Endothelial cell of umbilical vein (primary cell): ENCODE measurements around the gene ACBD6. TPM values are rescaled to one million over a fixed set of nuclear protein-coding genes. Genes with fewer than 3 reads are reported as not detected.

Experiments used
- BruUV-seq: library from RNA; stranded (reverse); fragments of 400-500 nt; replicated peaks from 2 replicates; lab custom pipeline; 2021; lab: Mats Ljungman, UMichigan
- CTCF ChIA-PET: fragments of 300-600, 350-600 bp; sonication (Branson Sonifier 250); formaldehyde crosslinking; loops from one replicate; lab custom pipeline; 2021; ENCODE audit warnings: antibody characterized with exemption, inconsistent platforms; lab: Charles Lee
- POLR2A ChIA-PET: fragments of 300-600, 350-600 bp; sonication (Branson Sonifier 250); formaldehyde crosslinking; loops from one replicate; lab custom pipeline; 2021; ENCODE audit warnings: antibody characterized with exemption, inconsistent platforms; lab: Charles Lee
- DNase-seq: peaks from one replicate; pipeline ENCODE4 v3.0.0-alpha.2; 2011; ENCODE audit warnings: low read depth, low spot score
- FAIRE-seq: peaks from 2 replicates; lab custom pipeline; 2011; peaks lifted over from hg19 to GRCh38; lab: Jason Lieb, UNC
- H2AFZ ChIP-seq: 2 replicates; pipeline ENCODE4 v1.6.0; 2012; ENCODE audit warnings: low read depth, low read length, control low read depth, inconsistent platforms
- H3K27ac ChIP-seq: 2 replicates; pipeline ENCODE4 v1.5.1; 2011; ENCODE audit warnings: low read depth, mild to moderate bottlenecking, control low read depth, low read length, moderate library complexity; ENCODE audit not compliant: insufficient read depth
- H3K27me3 ChIP-seq, 2 experiments: 2 replicates each; pipeline versions ENCODE4 v1.6.0 to v1.6.1; 2011; ENCODE audit warnings: low read length in 2 of 2, mixed read lengths in 1 of 2; ENCODE audit not compliant: control insufficient read depth in 2 of 2, insufficient read depth in 2 of 2
- H3K36me3 ChIP-seq, 2 experiments: 2 replicates in 1 of 2; 3 replicates in 1 of 2; pipeline ENCODE4 v1.5.1; 2011; ENCODE audit warnings: low read length in 2 of 2, mild to moderate bottlenecking in 1 of 2, moderate library complexity in 1 of 2; ENCODE audit not compliant: control insufficient read depth in 2 of 2, insufficient read depth in 2 of 2; ENCODE audit errors: extremely low read depth in 1 of 2
- H3K4me1 ChIP-seq: 3 replicates; pipeline ENCODE4 v1.5.1; 2011; ENCODE audit warnings: mild to moderate bottlenecking, low read length; ENCODE audit not compliant: control insufficient read depth, insufficient read depth; ENCODE audit errors: extremely low read depth
- H3K4me2 ChIP-seq: 2 replicates; pipeline ENCODE4 v1.6.1; 2011; ENCODE audit warnings: low read length, control low read depth, mixed read lengths; ENCODE audit not compliant: insufficient read depth
- H3K4me3 ChIP-seq, 3 experiments: fragments of 200-600 bp in 1 of 3; sonication (generic), shearing (Covaris generic) in 1 of 3; replicated peaks in 1 of 3; 2 replicates each; pipeline ENCODE4 v1.5.1; 2011 to 2016; ENCODE audit warnings: control low read depth in 3 of 3, low read length in 3 of 3, mild to moderate bottlenecking in 2 of 3, inconsistent platforms in 1 of 3, low read depth in 1 of 3, moderate library complexity in 1 of 3; ENCODE audit not compliant: insufficient read depth in 1 of 3
- H3K79me2 ChIP-seq: 2 replicates; pipeline ENCODE4 v1.6.0; 2012; ENCODE audit warnings: low read length, inconsistent platforms; ENCODE audit not compliant: control insufficient read depth, insufficient read depth
- H3K9ac ChIP-seq: replicated peaks from 2 replicates; pipeline ENCODE3; 2011; ENCODE audit warnings: low read length, control low read depth; ENCODE audit not compliant: insufficient read depth; ENCODE audit errors: extremely low read depth
- H3K9me1 ChIP-seq: replicated peaks from 3 replicates; pipeline ENCODE4 v1.6.0; 2011; ENCODE audit warnings: mild to moderate bottlenecking, low read length; ENCODE audit not compliant: control insufficient read depth, insufficient read depth; ENCODE audit errors: extremely low read depth
- H3K9me3 ChIP-seq: replicated peaks from 2 replicates; pipeline ENCODE4 v1.5.1; 2012; ENCODE audit warnings: low read length, inconsistent platforms; ENCODE audit not compliant: control insufficient read depth, insufficient read depth
- H4K20me1 ChIP-seq: replicated peaks from 2 replicates; pipeline ENCODE3; 2011; ENCODE audit warnings: mild to moderate bottlenecking, low read length; ENCODE audit not compliant: control insufficient read depth, insufficient read depth; ENCODE audit errors: extremely low read depth
- EZH2 ChIP-seq: IDR thresholded peaks from 2 replicates; pipeline ENCODE4 v1.6.1; 2012; ENCODE audit warnings: borderline replicate concordance, low read depth, mild to moderate bottlenecking, moderate library complexity, low read length, inconsistent platforms; ENCODE audit not compliant: severe bottlenecking
- FOS ChIP-seq: IDR thresholded peaks from 2 replicates; pipeline ENCODE4 v1.6.1; 2011; ENCODE audit warnings: mild to moderate bottlenecking, low read length, moderate library complexity, borderline replicate concordance; ENCODE audit not compliant: insufficient read depth
- GATA2 ChIP-seq: IDR thresholded peaks from 2 replicates; pipeline ENCODE4 v1.7.0; 2011; ENCODE audit warnings: low read depth, mild to moderate bottlenecking, moderate library complexity, mixed read lengths, low read length; ENCODE audit not compliant: insufficient read length, insufficient read depth
- JUN ChIP-seq: IDR thresholded peaks from 2 replicates; pipeline ENCODE4 v1.6.1; 2011; ENCODE audit warnings: borderline replicate concordance, low read depth; ENCODE audit not compliant: insufficient read length, insufficient read depth
- MYC ChIP-seq: IDR thresholded peaks from one replicate; pipeline ENCODE4 v1.6.1; 2011; ENCODE audit warnings: mild to moderate bottlenecking, low read depth, low read length
- POLR2A ChIP-seq: IDR thresholded peaks from 2 replicates; pipeline ENCODE4 v1.6.1; 2012; ENCODE audit warnings: low read depth, mild to moderate bottlenecking, control low read depth, low read length
- POLR2AphosphoS5 ChIP-seq: IDR thresholded peaks from 2 replicates; pipeline ENCODE4 v1.6.1; 2012; ENCODE audit warnings: low read depth, mild to moderate bottlenecking, control low read depth, low read length, moderate library complexity; ENCODE audit not compliant: insufficient read depth
- dilution Hi-C: fragments of 300-500 bp; cut with MboI; formaldehyde crosslinking; loops from one replicate; pipeline ENCODE4 v1.15.0; 2019; ENCODE audit warnings: low sequenced_read_pairs; ENCODE audit not compliant: extremely low pct_ligation_motif_present
- intact Hi-C: fragments of 100-400 bp; cut with micrococcal nuclease; formaldehyde crosslinking; loops from one replicate; pipeline ENCODE4 v1.10.0; 2022
- polyA plus RNA-seq, 4 experiments: library from polyadenylated mRNA; depleted of rRNA in 3 of 4; stranded (reverse) in 3 of 4; unstranded in 1 of 4; fragments of >200 nt; gene quantifications; 2 replicates each; pipeline versions ENCODE4 v1.2.1 to v1.2.3, GENCODE V29; 2011 to 2012; ENCODE audit warnings: missing spikeins in 1 of 4
- total RNA-seq: library from RNA; stranded (reverse); gene quantifications from 2 replicates; pipeline ENCODE4 v1.2.3, GENCODE V29; 2021
- TF ChIP-seq, protein P1 (sequence below): IDR thresholded peaks from 2 replicates; pipeline ENCODE4 v1.6.1; 2011; ENCODE audit not compliant: insufficient read depth, insufficient read length
- TF ChIP-seq, protein P2 (sequence below), 2 donors: IDR thresholded peaks; 1 replicate in 1 of 2; 2 replicates in 1 of 2; pipeline ENCODE4 v1.5.1; 2011; ENCODE audit warnings: low read length in 2 of 2, mild to moderate bottlenecking in 2 of 2, moderate library complexity in 2 of 2, control low read depth in 1 of 2, inconsistent platforms in 1 of 2, low read depth in 1 of 2; ENCODE audit not compliant: insufficient read depth in 1 of 2; ENCODE audit errors: extremely low read depth in 1 of 2

ACBD6 gene
- total and polyA plus RNA-seq, 2 donors (not counting 3 experiments of a cell fraction or from before 2014, with no cell fraction given): 55.6 to 56.4 TPM

DNA sequence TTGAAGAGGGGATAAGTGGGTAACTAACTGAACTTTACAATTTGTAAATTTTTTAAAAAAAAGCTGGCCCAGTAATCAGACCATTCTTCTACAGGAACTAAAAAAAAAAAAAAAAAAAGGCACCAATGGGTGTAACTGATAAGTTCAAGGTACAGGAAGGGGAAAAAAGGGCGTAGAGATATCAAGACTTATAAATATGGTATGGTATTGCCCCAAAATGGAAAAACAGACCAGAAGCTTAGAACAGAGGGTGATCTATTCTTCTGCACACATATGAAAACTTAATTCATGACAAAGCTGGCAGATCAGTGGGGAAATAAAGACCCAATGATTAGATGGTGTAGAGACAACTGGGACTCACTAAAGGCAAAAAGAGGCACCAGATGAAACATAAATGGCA lies 213.4 kb downstream of the ACBD6 start:
- H4K20me1 ChIP-seq: no peaks in the 10 kb centered on the region
- DNase-seq (no peak), FAIRE-seq (no peak)
- H3K27me3 ChIP-seq: no peaks in the 10 kb centered on the region
- H3K4me2 ChIP-seq: no peak overlapping the region
- H3K9me1 ChIP-seq: no peaks in the 10 kb centered on the region
- H3K4me1 ChIP-seq: no peaks in the 10 kb centered on the region
- CTCF ChIA-PET: interaction anchor here (0.7 to 1.1 kb wide), 2 partner anchors 10 to 54 kb away, joined by 3 to 5 read pairs; no protein-coding TSS in a partner anchor
- intact Hi-C loops (no loop called here), dilution Hi-C loops (no loop called here)
- TF ChIP-seq, protein P1, sequence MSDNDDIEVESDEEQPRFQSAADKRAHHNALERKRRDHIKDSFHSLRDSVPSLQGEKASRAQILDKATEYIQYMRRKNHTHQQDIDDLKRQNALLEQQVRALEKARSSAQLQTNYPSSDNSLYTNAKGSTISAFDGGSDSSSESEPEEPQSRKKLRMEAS: no peak
- TF ChIP-seq FOS (no peak), MYC (no peak)
- no peak overlapping the region for H2AFZ ChIP-seq
- no TSS peak for BruUV-seq
- POLR2A ChIA-PET: no interaction called here
- no peaks in the 10 kb centered on the region for H3K9me3 ChIP-seq
- no peak overlapping the region for H3K27ac ChIP-seq
- H3K9ac ChIP-seq: no peak overlapping the region
- H3K36me3 ChIP-seq: no peaks in the 10 kb centered on the region
- no peaks in the 10 kb centered on the region for H3K79me2 ChIP-seq
- H3K4me3 ChIP-seq: no peak overlapping the region

DNA sequence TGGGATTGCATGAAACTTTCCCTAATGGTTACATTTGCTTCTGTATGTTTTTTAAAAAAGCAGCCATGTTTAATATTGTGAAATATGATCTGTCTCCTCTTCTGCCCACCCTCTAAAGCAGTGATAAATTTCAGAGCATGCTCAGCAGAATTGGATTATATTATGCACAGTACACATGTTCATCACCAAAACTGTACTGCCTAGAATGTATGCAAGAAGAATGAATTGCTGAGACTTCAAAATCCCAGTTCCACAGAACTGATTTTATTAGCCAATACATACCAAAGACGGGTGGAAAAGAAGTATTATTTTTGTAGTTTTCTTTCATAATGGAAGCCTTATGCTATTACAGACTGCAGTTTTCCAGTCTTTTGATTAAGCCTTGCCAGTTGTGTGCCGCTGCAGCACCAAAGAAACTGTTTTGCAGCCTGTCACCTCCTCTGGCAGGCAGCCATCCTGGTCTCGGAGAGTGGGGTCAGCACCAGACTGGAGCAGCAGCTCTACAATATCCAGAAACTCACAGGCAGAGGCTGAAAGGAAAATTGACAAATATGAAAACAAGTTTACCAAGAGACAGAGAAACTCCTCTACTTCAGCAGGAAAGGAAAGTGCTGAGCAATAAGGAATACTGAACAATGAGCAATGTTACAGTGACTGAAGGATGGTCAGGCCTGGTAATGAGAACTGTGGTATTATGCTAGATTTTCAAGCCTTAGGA lies 214.2 kb downstream of the ACBD6 start:
- H3K79me2 ChIP-seq: no peaks in the 10 kb centered on the region
- dilution Hi-C loops: no loop called here
- H3K27ac ChIP-seq: no peak overlapping the region
- no peaks in the 10 kb centered on the region for H3K27me3 ChIP-seq
- no peaks in the 10 kb centered on the region for H3K4me1 ChIP-seq
- no peaks in the 10 kb centered on the region for H4K20me1 ChIP-seq
- H2AFZ ChIP-seq: no peak overlapping the region
- H3K9ac ChIP-seq: no peak overlapping the region
- TF ChIP-seq FOS: no peak
- TF ChIP-seq JUN: no peak
- TF ChIP-seq POLR2AphosphoS5: no peak
- TF ChIP-seq POLR2A: no peak
- TF ChIP-seq GATA2: no peak
- TF ChIP-seq MYC: no peak
- no peak for TF ChIP-seq EZH2
- TF ChIP-seq, protein P1: no peak
- TF ChIP-seq, protein P2, sequence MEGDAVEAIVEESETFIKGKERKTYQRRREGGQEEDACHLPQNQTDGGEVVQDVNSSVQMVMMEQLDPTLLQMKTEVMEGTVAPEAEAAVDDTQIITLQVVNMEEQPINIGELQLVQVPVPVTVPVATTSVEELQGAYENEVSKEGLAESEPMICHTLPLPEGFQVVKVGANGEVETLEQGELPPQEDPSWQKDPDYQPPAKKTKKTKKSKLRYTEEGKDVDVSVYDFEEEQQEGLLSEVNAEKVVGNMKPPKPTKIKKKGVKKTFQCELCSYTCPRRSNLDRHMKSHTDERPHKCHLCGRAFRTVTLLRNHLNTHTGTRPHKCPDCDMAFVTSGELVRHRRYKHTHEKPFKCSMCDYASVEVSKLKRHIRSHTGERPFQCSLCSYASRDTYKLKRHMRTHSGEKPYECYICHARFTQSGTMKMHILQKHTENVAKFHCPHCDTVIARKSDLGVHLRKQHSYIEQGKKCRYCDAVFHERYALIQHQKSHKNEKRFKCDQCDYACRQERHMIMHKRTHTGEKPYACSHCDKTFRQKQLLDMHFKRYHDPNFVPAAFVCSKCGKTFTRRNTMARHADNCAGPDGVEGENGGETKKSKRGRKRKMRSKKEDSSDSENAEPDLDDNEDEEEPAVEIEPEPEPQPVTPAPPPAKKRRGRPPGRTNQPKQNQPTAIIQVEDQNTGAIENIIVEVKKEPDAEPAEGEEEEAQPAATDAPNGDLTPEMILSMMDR (IDR thresholded peaks at IDR 0.05; ENCODE audit: extremely low read depth in 1 of 2, insufficient read depth in 1 of 2, low read depth in 1 of 2, low read length in 2 of 2): no peak
- no peak overlapping the region for H3K4me2 ChIP-seq
- intact Hi-C loops: no loop called here
- H3K9me3 ChIP-seq: no peaks in the 10 kb centered on the region
- H3K4me3 ChIP-seq: no peak overlapping the region
- DNase-seq: no peak
- H3K9me1 ChIP-seq: no peaks in the 10 kb centered on the region
- ChIA-PET CTCF (interaction anchor here (0.6 to 1.1 kb wide), 4 partner anchors 55 to 128 kb away, joined by 3 read pairs; no protein-coding TSS in a partner anchor), POLR2A (no interaction called here)
- no TSS peak for BruUV-seq
- no peak for FAIRE-seq
- H3K36me3 ChIP-seq: no peaks in the 10 kb centered on the region
